Lower leg skin (tissue), 4 donors: ENCODE results near the gene PCED1B. TPM values are rescaled to one million over a fixed set of nuclear protein-coding genes. Genes with fewer than 3 reads are reported as not detected.

ENCODE experiments used
- DNase-seq, 2 donors: peaks; one replicate each; pipeline ENCODE4 v3.0.0-alpha.2; 2019; ENCODE audit warnings: low spot score in 2 of 2
- H3K4me3 ChIP-seq: fragments of 200-600 bp; sonication (generic); 2 replicates; pipeline ENCODE4 v1.5.1; 2017; ENCODE audit warnings: mild to moderate bottlenecking, low read depth; ENCODE audit not compliant: poor library complexity, severe bottlenecking
- POLR2A ChIP-seq, 2 donors: fragments of 450-650 bp; IDR thresholded peaks; one replicate each; pipeline ENCODE4 v1.6.1; 2016 to 2017; ENCODE audit warnings: antibody characterized with exemption in 2 of 2, mild to moderate bottlenecking in 1 of 2, moderate library complexity in 1 of 2
- WGBS, 2 donors: methylation state at CpG; one replicate each; pipeline ENCODE4 v1.1.5; 2018; 5-methylcytosine and 5-hydroxymethylcytosine counted together
- intact Hi-C: fragments of 100-400 bp; cut with DNase I; formaldehyde crosslinking; loops from one replicate; pipeline ENCODE4 v1.15.0; 2023; ENCODE audit warnings: low total_unique reads
- total RNA-seq, 4 donors: library from RNA; depleted of rRNA; stranded (reverse); fragments of >200 nt; gene quantifications; one replicate each; pipeline ENCODE4 v1.1.0, GENCODE V29; 2016
- TF ChIP-seq, protein P1 (sequence below), 3 donors: fragments of 450-650 bp; IDR thresholded peaks; one replicate each; pipeline ENCODE4 v1.5.1; 2016; ENCODE audit warnings: antibody characterized with exemption in 3 of 3, mild to moderate bottlenecking in 3 of 3, moderate library complexity in 2 of 3

PCED1B gene
- total RNA-seq, 4 donors from 2014 or later, result 0.23 to 3.0 (median 0.73) TPM

DNA sequence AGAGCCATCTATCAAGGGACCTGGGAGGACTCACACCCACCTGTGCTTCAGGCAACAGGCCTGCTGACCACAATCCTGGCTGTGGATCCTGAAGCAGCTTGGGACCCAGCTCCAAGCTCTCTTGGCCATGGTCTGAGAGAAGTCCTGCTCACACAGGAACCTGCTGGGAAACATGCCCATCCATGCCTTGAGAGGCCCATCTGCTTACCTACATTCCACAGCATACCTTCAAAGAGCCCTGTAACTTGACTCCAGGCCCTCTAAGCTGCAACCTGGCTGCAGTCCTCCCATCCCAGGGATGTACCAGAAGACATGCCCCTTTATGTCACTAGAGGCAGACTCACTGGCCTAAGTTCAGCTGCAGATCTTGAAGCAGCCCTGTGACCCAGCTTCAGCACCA, 62.0 kb downstream of the PCED1B start:
- intact Hi-C loops, result no loop called here
- DNase-seq, result no peak
- TF ChIP-seq, protein P1, sequence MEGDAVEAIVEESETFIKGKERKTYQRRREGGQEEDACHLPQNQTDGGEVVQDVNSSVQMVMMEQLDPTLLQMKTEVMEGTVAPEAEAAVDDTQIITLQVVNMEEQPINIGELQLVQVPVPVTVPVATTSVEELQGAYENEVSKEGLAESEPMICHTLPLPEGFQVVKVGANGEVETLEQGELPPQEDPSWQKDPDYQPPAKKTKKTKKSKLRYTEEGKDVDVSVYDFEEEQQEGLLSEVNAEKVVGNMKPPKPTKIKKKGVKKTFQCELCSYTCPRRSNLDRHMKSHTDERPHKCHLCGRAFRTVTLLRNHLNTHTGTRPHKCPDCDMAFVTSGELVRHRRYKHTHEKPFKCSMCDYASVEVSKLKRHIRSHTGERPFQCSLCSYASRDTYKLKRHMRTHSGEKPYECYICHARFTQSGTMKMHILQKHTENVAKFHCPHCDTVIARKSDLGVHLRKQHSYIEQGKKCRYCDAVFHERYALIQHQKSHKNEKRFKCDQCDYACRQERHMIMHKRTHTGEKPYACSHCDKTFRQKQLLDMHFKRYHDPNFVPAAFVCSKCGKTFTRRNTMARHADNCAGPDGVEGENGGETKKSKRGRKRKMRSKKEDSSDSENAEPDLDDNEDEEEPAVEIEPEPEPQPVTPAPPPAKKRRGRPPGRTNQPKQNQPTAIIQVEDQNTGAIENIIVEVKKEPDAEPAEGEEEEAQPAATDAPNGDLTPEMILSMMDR (IDR thresholded peaks at IDR 0.05), result no peak
- no peak for TF ChIP-seq POLR2A (IDR thresholded peaks at IDR 0.05)
- no peak overlapping the region for H3K4me3 ChIP-seq

DNA sequence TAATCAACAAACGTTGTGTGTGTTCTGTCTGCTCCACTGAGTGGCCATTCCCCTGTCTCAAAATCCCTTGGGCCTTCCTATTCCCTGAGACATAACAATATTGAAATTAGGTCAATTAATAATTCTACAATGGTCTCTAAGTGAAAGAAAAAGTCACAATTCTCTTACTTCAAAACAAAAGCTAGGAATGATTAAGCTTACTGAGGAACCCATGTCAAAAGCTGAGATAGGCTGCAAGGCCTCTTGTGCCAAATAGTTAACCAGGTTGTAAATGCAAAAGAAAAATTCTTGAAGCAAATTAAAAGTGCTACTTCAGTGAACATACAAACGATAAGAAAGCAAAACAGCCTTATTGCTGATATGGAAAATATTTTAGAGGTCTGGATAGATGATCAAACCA, 65.3 kb downstream of the PCED1B start:
- H3K4me3 ChIP-seq, result no peak overlapping the region
- no peak for DNase-seq
- TF ChIP-seq, protein P1 (IDR thresholded peaks at IDR 0.05), result no peak
- TF ChIP-seq POLR2A (IDR thresholded peaks at IDR 0.05), result no peak
- intact Hi-C loops, result no loop called here
- WGBS, 2 donors, result 69 to 74% methylated on average over 2 of the region's 2 CpGs

DNA sequence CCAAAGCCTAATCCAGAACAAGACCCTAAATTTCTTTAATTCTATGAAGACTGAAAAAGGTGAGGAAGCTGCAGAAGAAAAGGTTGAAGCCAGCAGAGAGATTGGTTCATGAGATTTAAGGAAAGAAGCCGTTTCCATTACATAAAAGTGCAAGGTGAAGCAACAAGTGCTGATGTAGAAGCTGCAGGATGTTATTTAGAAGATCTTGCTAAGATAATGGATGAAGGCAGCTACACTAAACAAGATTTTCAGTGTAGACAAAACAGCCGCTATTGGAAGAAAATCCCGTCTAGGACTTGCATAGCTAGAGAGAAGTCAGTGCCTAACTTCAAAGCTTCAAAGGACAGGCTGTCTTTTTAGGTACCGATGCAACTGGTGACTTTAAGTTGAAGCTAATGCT, 65.8 kb downstream of the PCED1B start:
- no peak for DNase-seq
- H3K4me3 ChIP-seq, result no peak overlapping the region
- TF ChIP-seq, protein P1 (IDR thresholded peaks at IDR 0.05), result no peak
- no peak for TF ChIP-seq POLR2A (IDR thresholded peaks at IDR 0.05)
- 76 to 85% methylated on average over 4 of the region's 4 CpGs for WGBS, 2 donors
- intact Hi-C loops, result no loop called here

DNA sequence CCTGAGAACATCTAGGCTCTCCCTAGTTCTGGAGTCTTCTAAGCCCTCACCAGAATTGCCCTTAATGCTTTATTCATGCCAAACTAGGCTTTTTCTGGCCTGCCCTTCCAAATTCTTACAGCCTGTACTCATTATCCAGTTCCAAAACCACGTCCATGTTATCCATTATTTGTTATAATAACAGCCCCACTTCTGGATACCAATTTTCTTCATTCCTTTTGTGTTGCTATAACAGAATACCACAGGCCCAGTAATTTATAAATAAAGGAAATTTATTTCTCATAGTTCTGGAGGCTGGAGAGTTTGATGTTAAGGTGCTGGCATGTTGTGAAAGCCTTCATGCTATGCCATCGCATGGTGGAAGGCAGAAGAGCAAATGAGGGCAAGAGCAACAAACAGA, 68.3 kb downstream of the PCED1B start:
- no peak for DNase-seq
- no peak for TF ChIP-seq POLR2A (IDR thresholded peaks at IDR 0.05)
- TF ChIP-seq, protein P1 (IDR thresholded peaks at IDR 0.05), result no peak
- intact Hi-C loops, result no loop called here
- WGBS, 2 donors, result 80 to 81% methylated on average over 2 of the region's 2 CpGs
- no peak overlapping the region for H3K4me3 ChIP-seq

DNA sequence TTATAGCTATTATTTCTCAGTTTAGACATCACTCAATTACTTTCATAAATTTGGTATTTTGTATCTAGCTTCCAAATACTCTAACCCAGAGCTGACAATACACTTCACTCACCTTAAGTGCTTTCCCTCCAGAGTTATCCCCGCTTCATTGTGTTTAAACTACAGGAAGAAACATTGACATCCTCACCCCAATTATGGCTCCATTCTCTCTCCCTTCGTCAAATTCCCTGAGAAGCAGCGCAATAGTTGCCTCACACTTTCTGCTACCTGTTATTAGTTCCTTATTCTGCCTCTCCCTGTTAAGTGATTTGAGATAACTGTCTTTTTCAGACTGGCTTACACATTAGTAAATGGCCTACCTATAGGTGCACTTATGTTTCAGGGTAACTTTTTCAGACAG, 69.7 kb downstream of the PCED1B start:
- TF ChIP-seq, protein P1 (IDR thresholded peaks at IDR 0.05), result no peak
- TF ChIP-seq POLR2A (IDR thresholded peaks at IDR 0.05), result no peak
- intact Hi-C loops, result no loop called here
- H3K4me3 ChIP-seq, result no peak overlapping the region
- WGBS, 2 donors, result 76 to 81% methylated on average over 3 of the region's 3 CpGs
- no peak for DNase-seq

DNA sequence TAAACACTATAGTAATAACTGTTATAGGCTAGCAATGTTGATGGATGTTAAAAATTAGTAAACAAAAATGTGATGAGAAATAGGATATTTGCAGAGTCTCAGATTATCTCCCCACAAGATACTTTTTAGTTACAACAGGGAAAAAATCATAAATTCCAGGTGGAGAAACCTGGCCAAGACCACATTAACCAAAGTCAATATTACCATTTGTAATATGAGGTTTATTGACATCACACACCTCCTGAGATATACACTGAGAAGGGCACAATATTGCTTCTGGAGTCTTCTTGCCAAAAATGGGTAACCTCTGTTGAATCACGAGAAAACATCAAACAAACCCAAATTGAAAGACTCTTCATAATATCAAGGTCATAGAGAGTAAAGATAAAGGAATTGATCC, 72.7 kb downstream of the PCED1B start:
- H3K4me3 ChIP-seq, result no peak overlapping the region
- TF ChIP-seq POLR2A (IDR thresholded peaks at IDR 0.05), result no peak
- TF ChIP-seq, protein P1 (IDR thresholded peaks at IDR 0.05), result no peak
- WGBS, 2 donors, result 97 to 98% methylated on average over 1 of the region's 1 CpG
- intact Hi-C loops, result no loop called here
- no peak for DNase-seq
